GM23248 (cell line): ENCODE data around the gene MIX23.

Experiments
- EZH2 ChIP-seq: fragments of 200-600 bp; sonication (generic); IDR thresholded peaks from 2 replicates; pipeline ENCODE4 v1.6.1; 2018; ENCODE audit warnings: antibody characterized with exemption, mild to moderate bottlenecking; ENCODE audit not compliant: insufficient read depth, poor library complexity, severe bottlenecking
- EZH2phosphoT487 ChIP-seq: fragments of 200-600 bp; sonication (generic); IDR thresholded peaks from 2 replicates; pipeline ENCODE4 v1.6.1; 2018; ENCODE audit warnings: antibody characterized with exemption, moderate library complexity, mild to moderate bottlenecking, low read depth; ENCODE audit not compliant: insufficient read depth

- TF ChIP-seq EZH2phosphoT487: no peak
- no peak for TF ChIP-seq EZH2
Observed at GRCh38 chr3:122358703-122359032, 24.4 kb downstream of the MIX23 start.
